Body of pancreas (tissue), 4 donors: ENCODE data around the gene DUSP19.

Source experiments
- CTCF ChIP-seq, 7 experiments: fragments of 450-650 bp in 4 of 7; fragments of 200-600 bp in 3 of 7; sonication (generic) in 3 of 7; IDR thresholded peaks; one replicate each; pipeline ENCODE4 v1.5.1; 2016 to 2019; ENCODE audit warnings: antibody characterized with exemption in 7 of 7
- POLR2A ChIP-seq, 3 donors: fragments of 450-650 bp; IDR thresholded peaks; one replicate each; pipeline ENCODE4 v1.6.1; 2016; ENCODE audit warnings: antibody characterized with exemption in 3 of 3, mild to moderate bottlenecking in 2 of 3

- TF ChIP-seq POLR2A (IDR thresholded peaks at IDR 0.05) (no peak), CTCF (IDR thresholded peaks at IDR 0.05) (no peak)
These were observed 19.0 kb upstream of the DUSP19 start for GRCh38 chr2:183059561-183059960.
